G401 (cell line): Measurements from ENCODE around the gene MYO18A. TPM values are rescaled to one million over a fixed set of nuclear protein-coding genes. Genes with fewer than 3 reads are reported as not detected.
"Not testable (repeated sequence)": the region's sequence is repeated elsewhere in the genome, so short reads cannot be mapped to it uniquely, and the experiment has no call there.

ENCODE experiments used
- DNase-seq: peaks from one replicate; pipeline ENCODE4 v3.0.0-alpha.2; 2015; ENCODE audit warnings: low spot score
- in situ Hi-C: cut with HindIII; loops from 2 replicates; pipeline ENCODE4 v1.10.0; 2016; ENCODE audit warnings: low sequenced_read_pairs, mixed read lengths
- total RNA-seq: library from RNA; depleted of rRNA; stranded (reverse); fragments of >200 nt; shearing (Covaris generic); gene quantifications from 2 replicates; pipeline ENCODE4 v1.2.3, GENCODE V29; 2014; rRNA removed

MYO18A gene
- total RNA-seq = 26.0 and 42.1 TPM in 2 replicates

GRCh38 chr17:29180034-29180787, at the start of gene MYO18A:
MYO18A (minus strand) TSS chr17:29180398; CDS start chr17:29166940, 13,458 bp downstream.
- DNase-seq = peak; percentile 82
- in situ Hi-C loops = no loop called here

GRCh38 chr17:29225396-29225795, 45.2 kb upstream of the MYO18A start:
- in situ Hi-C loops = no loop called here
- no peak for DNase-seq

GRCh38 chr17:29221338-29221737, 41.1 kb upstream of the MYO18A start:
- in situ Hi-C loops, DNase-seq: not testable (repeated sequence)

GRCh38 chr17:29219378-29220047, 39.3 kb upstream of the MYO18A start:
- in situ Hi-C loops = no loop called here
- peak; percentile 89 for DNase-seq

- in situ Hi-C loops = no loop called here
- DNase-seq = no peak
Observed at GRCh38 chr17:29216856-29217255, 36.7 kb upstream of the MYO18A start.

GRCh38 chr17:29216181-29216580, 36.0 kb upstream of the MYO18A start:
- in situ Hi-C loops = no loop called here
- no peak for DNase-seq

- DNase-seq = peak; percentile 25
- in situ Hi-C loops = no loop called here
Observed at GRCh38 chr17:29215717-29216116, 35.5 kb upstream of the MYO18A start.

GRCh38 chr17:29215174-29215573, 35.0 kb upstream of the MYO18A start:
- in situ Hi-C loops = no loop called here
- no peak for DNase-seq

GRCh38 chr17:29214215-29215146, 34.3 kb upstream of the MYO18A start:
- no peak for DNase-seq
- in situ Hi-C loops = no loop called here

GRCh38 chr17:29212681-29213121, 32.5 kb upstream of the MYO18A start:
- DNase-seq = peak; percentile 13
- in situ Hi-C loops = no loop called here

GRCh38 chr17:29212094-29212631, 32.0 kb upstream of the MYO18A start:
- in situ Hi-C loops = no loop called here
- no peak for DNase-seq

GRCh38 chr17:29210879-29211278, 30.7 kb upstream of the MYO18A start:
- in situ Hi-C loops = no loop called here
- DNase-seq = no peak

GRCh38 chr17:29209073-29209472, 28.9 kb upstream of the MYO18A start:
- no peak for DNase-seq
- in situ Hi-C loops = no loop called here

GRCh38 chr17:29207975-29208374, 27.8 kb upstream of the MYO18A start:
- in situ Hi-C loops = no loop called here

GRCh38 chr17:29205047-29205446, 24.8 kb upstream of the MYO18A start:
- no peak for DNase-seq
- in situ Hi-C loops = no loop called here

More at GRCh38 chr17:29207975-29208374, 27.8 kb upstream of the MYO18A start:
- DNase-seq = no peak

GRCh38 chr17:29204068-29204804, 24.0 kb upstream of the MYO18A start:
- in situ Hi-C loops, DNase-seq: not testable (repeated sequence)

- peak; percentile 86 for DNase-seq
- in situ Hi-C loops = no loop called here
Observed at GRCh38 chr17:29197516-29198272, 17.5 kb upstream of the MYO18A start.
